Esophagus squamous epithelium (tissue), 5 donors: ENCODE measurements around the gene FHIT. TPM values are rescaled to one million over a fixed set of nuclear protein-coding genes. Genes with fewer than 3 reads are reported as not detected.

Source experiments
- DNase-seq: peaks from one replicate; lab custom pipeline; 2025; lab: John Stamatoyannopoulos, UW
- H3K27ac ChIP-seq, 4 donors: fragments of 200-600 bp; sonication (generic); one replicate each; pipeline ENCODE4 v1.5.1; 2016 to 2019; ENCODE audit warnings: mild to moderate bottlenecking in 1 of 4
- H3K27me3 ChIP-seq, 4 donors: fragments of 200-600 bp; sonication (generic); 1 replicate in 3 of 4; 2 replicates in 1 of 4; pipeline versions ENCODE4 v1.5.1 to v1.6.0; 2017 to 2021; ENCODE audit warnings: antibody characterized with exemption in 1 of 4
- H3K36me3 ChIP-seq, 3 donors: fragments of 200-600 bp; sonication (generic); one replicate each; pipeline ENCODE4 v1.5.1; 2016 to 2019
- H3K4me1 ChIP-seq, 3 donors: fragments of 200-600 bp; sonication (generic); one replicate each; pipeline ENCODE4 v1.5.1; 2017 to 2019
- H3K4me3 ChIP-seq, 4 donors: fragments of 200-600 bp; sonication (generic); 1 replicate in 3 of 4; 2 replicates in 1 of 4; pipeline ENCODE4 v1.5.1; 2016 to 2019; ENCODE audit warnings: mild to moderate bottlenecking in 2 of 4, moderate library complexity in 1 of 4
- H3K9me3 ChIP-seq, 3 donors: fragments of 200-600 bp; sonication (generic); one replicate each; pipeline ENCODE4 v1.5.1; 2016 to 2019
- POLR2A ChIP-seq, 4 donors: fragments of 450-650 bp; IDR thresholded peaks; one replicate each; pipeline ENCODE4 v1.6.1; 2017; ENCODE audit warnings: antibody characterized with exemption in 4 of 4, mild to moderate bottlenecking in 4 of 4, moderate library complexity in 3 of 4
- WGBS, 2 donors: methylation state at CpG; one replicate each; pipeline ENCODE4 v1.1.5; 2018; 5-methylcytosine and 5-hydroxymethylcytosine counted together
- intact Hi-C: fragments of 100-400 bp; cut with DNase I; formaldehyde crosslinking; loops from one replicate; pipeline ENCODE4 v1.15.0; 2022
- total RNA-seq, 4 donors: library from RNA; depleted of rRNA; stranded (reverse); fragments of >200 nt; gene quantifications; one replicate each; pipeline ENCODE4 v1.1.0, GENCODE V29; 2016
- TF ChIP-seq, protein P1 (sequence below), 6 experiments: fragments of 450-650 bp in 4 of 6; fragments of 200-600 bp in 2 of 6; sonication (generic) in 2 of 6; IDR thresholded peaks; one replicate each; pipeline ENCODE4 v1.5.1; 2016 to 2019; ENCODE audit warnings: antibody characterized with exemption in 6 of 6, mild to moderate bottlenecking in 4 of 6, moderate library complexity in 4 of 6
- donor health status: DM: yes; HTN: yes; CAD: no.

FHIT gene
- total RNA-seq, 4 donors from 2014 or later = 0.64 to 5.7 (median 3.1) TPM

DNA sequence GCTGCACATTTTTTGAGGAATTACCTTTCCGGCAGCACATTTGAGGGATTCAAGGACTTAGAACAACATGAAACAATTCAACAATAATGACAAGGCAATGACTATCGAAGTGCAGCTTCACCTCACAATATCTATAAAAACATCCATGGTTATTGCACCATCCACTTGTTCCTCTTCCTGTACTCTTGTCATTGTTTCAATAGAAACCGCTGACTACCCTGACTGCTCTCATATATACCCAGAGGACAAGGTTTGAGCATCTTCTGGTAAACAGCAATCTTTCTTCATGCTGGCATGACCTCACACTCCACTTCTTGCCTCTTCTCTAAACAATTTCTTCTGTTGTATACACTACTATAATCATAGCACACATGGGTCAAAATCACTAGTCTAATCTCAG is 864.9 kb downstream of the FHIT start:
- no peak for DNase-seq
- no peak overlapping the region for H3K27ac ChIP-seq
- TF ChIP-seq, protein P1, sequence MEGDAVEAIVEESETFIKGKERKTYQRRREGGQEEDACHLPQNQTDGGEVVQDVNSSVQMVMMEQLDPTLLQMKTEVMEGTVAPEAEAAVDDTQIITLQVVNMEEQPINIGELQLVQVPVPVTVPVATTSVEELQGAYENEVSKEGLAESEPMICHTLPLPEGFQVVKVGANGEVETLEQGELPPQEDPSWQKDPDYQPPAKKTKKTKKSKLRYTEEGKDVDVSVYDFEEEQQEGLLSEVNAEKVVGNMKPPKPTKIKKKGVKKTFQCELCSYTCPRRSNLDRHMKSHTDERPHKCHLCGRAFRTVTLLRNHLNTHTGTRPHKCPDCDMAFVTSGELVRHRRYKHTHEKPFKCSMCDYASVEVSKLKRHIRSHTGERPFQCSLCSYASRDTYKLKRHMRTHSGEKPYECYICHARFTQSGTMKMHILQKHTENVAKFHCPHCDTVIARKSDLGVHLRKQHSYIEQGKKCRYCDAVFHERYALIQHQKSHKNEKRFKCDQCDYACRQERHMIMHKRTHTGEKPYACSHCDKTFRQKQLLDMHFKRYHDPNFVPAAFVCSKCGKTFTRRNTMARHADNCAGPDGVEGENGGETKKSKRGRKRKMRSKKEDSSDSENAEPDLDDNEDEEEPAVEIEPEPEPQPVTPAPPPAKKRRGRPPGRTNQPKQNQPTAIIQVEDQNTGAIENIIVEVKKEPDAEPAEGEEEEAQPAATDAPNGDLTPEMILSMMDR (IDR thresholded peaks at IDR 0.05) = no peak
- TF ChIP-seq POLR2A (IDR thresholded peaks at IDR 0.05) = no peak
- no peaks in the 10 kb centered on the region for H3K4me1 ChIP-seq
- WGBS, 2 donors = 54 to 64% methylated on average over 3 of the region's 3 CpGs
- intact Hi-C loops = no loop called here
- no peaks in the 10 kb centered on the region for H3K9me3 ChIP-seq
- no peaks in the 10 kb centered on the region for H3K27me3 ChIP-seq
- no peaks in the 10 kb centered on the region for H3K36me3 ChIP-seq
- no peak overlapping the region for H3K4me3 ChIP-seq

DNA sequence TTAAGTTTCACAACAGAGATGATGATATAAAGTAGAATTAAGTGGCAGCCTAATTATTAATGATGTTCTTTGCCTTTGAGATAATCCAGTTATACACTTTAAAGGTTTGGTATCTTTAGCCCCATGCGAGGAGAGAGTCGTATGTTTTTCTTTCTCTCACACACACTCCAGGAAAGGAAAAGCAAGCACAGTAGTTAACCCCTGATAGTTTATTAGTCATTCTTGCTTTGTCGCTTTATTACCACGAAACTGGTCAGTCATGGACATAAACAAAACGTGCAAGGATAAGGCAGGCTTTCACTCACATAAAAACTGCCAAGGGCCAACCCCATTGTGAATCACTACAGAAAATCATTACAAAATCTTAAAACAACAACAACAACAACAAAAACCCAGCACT is 866.9 kb downstream of the FHIT start:
- H3K9me3 ChIP-seq = no peaks in the 10 kb centered on the region
- TF ChIP-seq, protein P1 (IDR thresholded peaks at IDR 0.05) = no peak
- no peak for TF ChIP-seq POLR2A (IDR thresholded peaks at IDR 0.05)
- DNase-seq = no peak
- H3K27ac ChIP-seq = no peak overlapping the region
- intact Hi-C loops = no loop called here
- H3K27me3 ChIP-seq = no peaks in the 10 kb centered on the region
- H3K36me3 ChIP-seq = no peaks in the 10 kb centered on the region
- H3K4me3 ChIP-seq = no peak overlapping the region
- WGBS, 2 donors = 58 to 63% methylated on average over 5 of the region's 5 CpGs
- no peaks in the 10 kb centered on the region for H3K4me1 ChIP-seq

DNA sequence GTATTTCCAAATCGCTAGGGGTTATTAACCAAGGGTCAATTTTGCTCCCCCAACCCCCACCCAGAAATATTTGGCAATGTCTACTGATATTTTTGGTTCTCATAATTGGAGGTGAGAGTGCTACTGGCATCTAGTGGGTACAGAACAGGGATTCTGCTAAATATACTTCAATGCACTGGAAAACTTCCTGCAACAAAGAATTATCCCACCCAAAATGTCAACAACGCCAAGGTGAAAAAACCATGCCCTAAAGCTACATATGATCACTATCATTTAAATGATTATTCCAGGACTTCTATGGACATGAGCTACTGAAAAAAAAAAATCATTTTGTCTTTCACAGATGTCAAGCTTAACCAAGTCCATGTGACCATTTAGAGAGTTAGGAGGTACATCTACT is 867.9 kb downstream of the FHIT start:
- Histone ChIP-seq H3K9me3 (no peaks in the 10 kb centered on the region), H3K4me3 (no peak overlapping the region), H3K4me1 (no peaks in the 10 kb centered on the region), H3K27me3 (no peaks in the 10 kb centered on the region), H3K36me3 (no peaks in the 10 kb centered on the region), H3K27ac (no peak overlapping the region)
- TF ChIP-seq, protein P1 (IDR thresholded peaks at IDR 0.05) = no peak
- TF ChIP-seq POLR2A (IDR thresholded peaks at IDR 0.05) = no peak
- intact Hi-C loops = no loop called here
- WGBS, 2 donors = 75 to 77% methylated on average over 2 of the region's 2 CpGs
- no peak for DNase-seq

DNA sequence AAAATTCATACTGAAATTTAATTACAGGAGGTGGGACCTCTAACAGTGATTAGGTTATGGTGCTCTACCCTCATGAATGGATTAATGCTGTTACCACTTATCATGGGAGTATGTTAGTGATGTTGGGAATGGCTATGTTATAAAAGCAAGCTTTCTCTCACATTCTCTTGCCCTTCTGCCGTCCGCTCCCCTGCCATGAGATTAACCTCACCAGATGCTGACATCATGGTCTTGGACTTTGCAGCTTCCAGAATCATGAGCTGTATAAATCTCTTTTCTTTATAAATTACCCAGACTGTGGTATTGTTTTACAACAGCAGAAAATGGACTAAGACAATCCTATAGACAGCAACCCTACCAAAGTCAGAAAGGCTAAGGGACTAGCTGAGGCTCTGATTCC is 884.8 kb downstream of the FHIT start:
- no peak for DNase-seq
- no peaks in the 10 kb centered on the region for H3K27me3 ChIP-seq
- H3K9me3 ChIP-seq = no peaks in the 10 kb centered on the region
- no peaks in the 10 kb centered on the region for H3K36me3 ChIP-seq
- intact Hi-C loops = no loop called here
- TF ChIP-seq POLR2A (IDR thresholded peaks at IDR 0.05) = no peak
- TF ChIP-seq, protein P1 (IDR thresholded peaks at IDR 0.05) = no peak
- no peak overlapping the region for H3K4me3 ChIP-seq
- WGBS, 2 donors = 95 to 96% methylated on average over 2 of the region's 2 CpGs
- no peaks in the 10 kb centered on the region for H3K4me1 ChIP-seq
- H3K27ac ChIP-seq = no peak overlapping the region

DNA sequence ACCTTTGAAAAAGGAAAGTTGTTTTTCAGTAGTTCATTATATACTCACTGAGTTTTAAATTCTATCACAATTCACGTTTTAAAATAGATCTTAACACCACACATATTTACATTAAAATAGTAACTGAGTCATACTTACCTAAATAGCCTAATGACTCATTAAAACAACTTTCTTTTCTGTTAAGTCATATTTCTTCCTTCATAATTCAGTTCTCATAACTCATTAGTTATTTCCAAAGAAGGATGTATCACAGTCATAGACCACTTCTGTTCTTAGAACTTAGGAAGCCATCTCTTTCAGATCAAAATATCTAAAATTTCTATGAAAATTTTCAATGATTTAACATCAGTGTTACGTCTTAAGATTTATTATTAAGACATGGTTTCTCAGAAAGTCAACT is 885.9 kb downstream of the FHIT start:
- WGBS, 2 donors = 0 to 19% methylated on average over 2 of the region's 2 CpGs
- no peak for DNase-seq
- H3K4me3 ChIP-seq = no peak overlapping the region
- H3K36me3 ChIP-seq = no peaks in the 10 kb centered on the region
- TF ChIP-seq POLR2A (IDR thresholded peaks at IDR 0.05) = no peak
- TF ChIP-seq, protein P1 (IDR thresholded peaks at IDR 0.05) = no peak
- no peak overlapping the region for H3K27ac ChIP-seq
- H3K9me3 ChIP-seq = no peaks in the 10 kb centered on the region
- H3K4me1 ChIP-seq = no peaks in the 10 kb centered on the region
- no peaks in the 10 kb centered on the region for H3K27me3 ChIP-seq
- intact Hi-C loops = no loop called here
